Vagina (tissue), 2 donors: Measurements from ENCODE around the gene GLI1.

Experiments used
- CTCF ChIP-seq, 3 experiments: fragments of 450-650 bp in 2 of 3; fragments of 200-600 bp in 1 of 3; sonication (generic) in 1 of 3; IDR thresholded peaks; one replicate each; pipeline ENCODE4 v1.5.1; 2017 to 2019; ENCODE audit warnings: antibody characterized with exemption in 3 of 3, mild to moderate bottlenecking in 2 of 3, moderate library complexity in 2 of 3
- POLR2A ChIP-seq, 2 donors: fragments of 450-650 bp; IDR thresholded peaks; one replicate each; pipeline ENCODE4 v1.6.1; 2017; ENCODE audit warnings: antibody characterized with exemption in 2 of 2, mild to moderate bottlenecking in 2 of 2, moderate library complexity in 2 of 2
- POLR2AphosphoS5 ChIP-seq, 2 donors: sonication (generic); formaldehyde crosslinking; IDR thresholded peaks; one replicate each; pipeline ENCODE4 v1.9.0; 2017; ENCODE audit warnings: antibody characterized with exemption in 2 of 2, mild to moderate bottlenecking in 2 of 2, low read depth in 1 of 2; ENCODE audit not compliant: insufficient read depth in 1 of 2

DNA sequence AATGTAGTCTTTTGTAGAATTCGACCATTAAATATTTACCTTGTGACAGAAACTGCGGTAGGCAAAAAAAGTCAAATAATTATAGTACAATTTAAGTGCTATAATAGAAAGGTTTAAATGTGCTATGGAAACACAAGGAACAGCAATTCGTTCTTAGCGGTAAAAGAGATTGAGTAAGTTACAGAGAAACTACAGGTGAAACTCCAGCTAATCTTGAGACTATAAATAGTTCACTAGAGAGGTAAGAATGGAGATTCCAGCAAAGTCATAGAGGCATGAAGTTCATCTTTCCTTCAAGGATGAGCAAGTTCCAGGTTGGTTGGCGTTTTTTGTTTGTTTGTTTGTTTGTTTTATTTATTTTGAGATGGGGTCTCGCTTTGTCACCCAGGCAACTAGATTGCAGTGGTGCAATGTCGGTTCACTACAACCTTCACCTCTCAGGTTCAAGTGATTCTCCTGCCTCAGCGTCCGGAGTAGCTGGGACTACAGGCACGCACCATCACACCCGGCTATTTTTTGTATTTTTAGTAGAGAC, 27.9 kb upstream of the GLI1 start:
- TF ChIP-seq POLR2AphosphoS5 (IDR thresholded peaks at IDR 0.05; ENCODE audit: insufficient read depth in 1 of 2, low read depth in 1 of 2) (no peak), CTCF (IDR thresholded peaks at IDR 0.05) (no peak), POLR2A (IDR thresholded peaks at IDR 0.05) (no peak)
